GM18517 (cell line): ENCODE data around the gene TMEM44.

Experiments used
- ATAC-seq: cut with Tn5 transposase; IDR thresholded peaks from one replicate; pipeline ENCODE4 v1.9.1; 2021; ENCODE audit warnings: mild to moderate bottlenecking, moderate library complexity; ENCODE audit not compliant: unreplicated experiment

TMEM44 gene

GRCh38 chr3:194582196-194582905 lies 50.9 kb downstream of the TMEM44 start:
- ATAC-seq = no peak

- ATAC-seq = no peak
These were observed 54.1 kb downstream of the TMEM44 start for GRCh38 chr3:194579091-194579606.

GRCh38 chr3:194577986-194578905 lies 55.0 kb downstream of the TMEM44 start:
- no peak for ATAC-seq

- ATAC-seq = no peak
These were observed 57.6 kb downstream of the TMEM44 start for GRCh38 chr3:194575484-194576210.

GRCh38 chr3:194574639-194575483 lies 58.4 kb downstream of the TMEM44 start:
- no peak for ATAC-seq

- no peak for ATAC-seq
These were observed 59.4 kb downstream of the TMEM44 start for GRCh38 chr3:194573680-194574437.

GRCh38 chr3:194572944-194573491 lies 60.2 kb downstream of the TMEM44 start:
- no peak for ATAC-seq

DNA sequence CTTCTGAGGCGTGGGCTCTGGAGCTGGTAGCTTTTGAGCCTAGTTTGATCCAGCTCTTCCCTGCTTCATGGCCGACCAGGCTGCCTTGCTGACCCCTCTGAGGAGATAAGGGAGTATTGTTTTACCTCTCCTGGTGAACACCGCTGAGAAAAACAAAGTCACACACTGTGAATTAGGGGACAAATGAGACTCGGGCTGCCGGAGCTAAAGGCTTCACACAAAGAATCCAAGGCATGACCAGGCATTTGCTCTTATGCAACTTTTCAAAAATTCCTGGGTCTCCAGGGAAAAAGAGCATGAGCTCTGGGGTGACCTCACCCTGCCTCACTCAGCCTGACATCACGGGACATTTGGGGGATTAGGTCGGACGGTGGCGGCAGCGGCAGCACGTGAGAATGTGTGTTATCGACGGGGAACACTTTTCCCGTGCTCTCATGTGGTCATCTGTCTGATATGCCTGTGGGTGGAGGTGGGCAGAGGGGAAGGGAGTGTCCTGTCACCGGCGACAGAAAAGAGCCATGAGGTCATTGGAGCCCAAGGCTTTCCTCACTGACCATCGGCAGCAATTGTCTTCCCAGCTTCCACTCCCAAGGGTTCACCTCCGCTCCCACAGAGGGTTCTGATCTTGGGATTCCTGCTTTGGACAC lies 61.0 kb downstream of the TMEM44 start:
- no peak for ATAC-seq

GRCh38 chr3:194571491-194572142 lies 61.6 kb downstream of the TMEM44 start:
- ATAC-seq = no peak

- no peak for ATAC-seq
These were observed 62.3 kb downstream of the TMEM44 start for GRCh38 chr3:194570898-194571297.

DNA sequence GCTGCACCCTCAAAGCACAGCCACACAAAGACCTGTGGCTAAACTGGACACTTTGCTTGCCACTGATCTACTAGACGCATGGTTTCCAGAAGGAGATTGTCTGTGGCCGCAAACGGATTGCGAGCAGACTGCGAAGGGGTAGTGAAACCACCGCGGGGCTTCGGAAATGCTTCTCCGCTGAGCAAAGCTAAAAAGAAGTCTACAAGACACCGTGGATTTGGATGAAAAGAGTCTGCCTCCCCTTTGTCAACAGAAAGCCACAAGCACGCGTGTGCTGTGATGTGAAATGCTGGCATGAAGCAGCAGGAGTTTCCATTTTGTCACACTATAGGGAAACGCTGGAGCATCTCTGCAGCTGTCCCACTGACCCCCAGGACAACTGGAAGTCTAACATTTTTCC lies 63.0 kb downstream of the TMEM44 start:
- no peak for ATAC-seq

GRCh38 chr3:194569252-194569651 lies 64.0 kb downstream of the TMEM44 start:
- no peak for ATAC-seq

DNA sequence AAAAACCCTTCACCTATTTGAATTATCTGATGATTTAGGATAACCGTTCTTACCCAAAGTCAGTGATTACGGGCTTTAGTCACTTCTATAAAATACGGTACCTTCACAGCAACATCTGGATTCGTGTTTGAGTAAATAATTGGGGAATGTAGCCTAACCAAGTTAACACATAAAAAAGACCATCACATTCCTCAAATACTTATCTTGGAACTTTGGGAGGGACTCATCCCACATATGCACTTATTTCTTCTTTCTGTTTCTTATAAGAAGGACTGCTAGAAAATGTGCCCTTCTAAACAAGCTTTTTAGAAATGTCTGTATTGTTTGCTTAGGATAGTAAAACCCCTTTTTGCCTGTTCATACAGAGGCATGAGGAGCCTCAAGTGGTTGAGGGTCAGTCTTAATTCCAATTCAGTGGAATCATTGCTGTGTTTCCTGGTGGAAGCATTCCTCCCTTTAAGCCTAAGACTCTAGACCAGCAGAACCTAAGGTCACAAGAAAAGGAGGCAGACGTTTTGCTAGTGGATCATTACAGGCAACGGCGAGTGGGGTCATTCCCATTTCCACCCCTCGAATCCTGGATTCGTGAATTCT lies 67.5 kb downstream of the TMEM44 start:
- ATAC-seq = no peak

DNA sequence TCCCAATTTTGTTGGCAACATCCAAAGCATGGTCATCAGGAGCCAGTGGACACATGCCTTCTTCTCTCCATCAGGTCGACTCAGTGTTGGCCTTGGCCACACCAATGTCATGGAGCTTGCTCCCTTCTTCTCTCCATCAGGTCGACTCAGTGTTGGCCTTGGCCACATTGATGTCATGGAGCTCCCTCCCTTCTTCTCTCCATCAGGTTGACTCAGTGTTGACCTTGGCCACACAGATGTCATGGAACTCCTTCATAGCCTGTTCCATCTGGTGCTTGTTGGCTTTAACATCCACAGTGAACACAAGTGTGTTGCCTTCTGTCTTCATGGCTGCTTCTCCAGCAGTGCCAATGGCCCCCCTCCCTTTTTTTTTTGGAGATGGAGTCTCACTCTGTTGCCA lies 70.2 kb downstream of the TMEM44 start:
- ATAC-seq = no peak

DNA sequence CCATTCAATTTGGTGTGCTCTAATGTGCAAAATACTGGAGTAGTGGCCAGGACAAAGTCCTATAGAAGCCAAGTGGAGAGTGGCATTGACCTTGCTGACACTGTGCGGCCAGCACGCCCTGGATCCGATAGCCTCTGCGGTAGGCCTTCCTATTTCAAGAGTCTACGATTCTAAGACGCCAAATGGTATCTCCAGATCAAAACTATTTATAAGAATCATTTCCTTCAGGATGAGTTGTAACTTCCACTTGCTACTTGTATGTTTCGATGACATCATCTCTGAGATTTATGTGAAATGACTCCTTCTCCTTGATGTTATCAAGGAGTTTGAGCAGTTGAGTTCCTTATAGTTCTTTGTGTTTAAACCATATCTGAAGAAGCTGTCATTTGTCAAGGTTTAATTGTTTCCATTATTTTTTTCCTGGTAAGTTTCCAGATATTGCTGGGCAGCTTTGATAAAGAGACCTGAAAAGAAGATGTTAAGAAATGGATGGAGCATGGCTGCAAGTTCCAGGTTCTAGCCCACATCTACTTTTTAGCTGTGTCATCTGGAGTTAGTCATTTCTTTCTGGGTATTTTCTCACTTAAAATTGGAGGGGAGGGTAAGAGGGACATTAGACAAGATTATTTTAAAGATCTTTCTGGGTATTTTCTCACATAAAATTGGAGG lies 71.8 kb downstream of the TMEM44 start:
- no peak for ATAC-seq

- no peak for ATAC-seq
These were observed 73.2 kb downstream of the TMEM44 start for GRCh38 chr3:194560047-194560446.

DNA sequence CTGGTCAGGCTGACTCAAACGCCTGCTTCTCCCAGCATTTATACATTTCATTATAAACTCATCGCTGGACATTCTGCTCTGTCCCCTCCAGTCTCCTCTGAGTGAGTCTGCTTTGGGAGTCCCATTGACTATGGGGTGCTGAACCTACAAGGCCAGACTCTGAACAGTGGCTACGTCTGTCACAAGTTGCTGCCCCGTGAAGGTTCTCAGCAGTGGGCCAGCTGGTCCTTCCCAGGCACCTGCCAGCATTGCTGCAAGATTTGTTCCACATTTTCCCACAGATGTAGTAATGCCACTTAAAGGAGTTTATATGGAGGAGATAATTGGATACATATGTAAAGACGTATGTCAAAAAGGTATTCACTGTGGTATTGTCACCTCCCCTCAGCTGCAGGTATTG lies 73.7 kb downstream of the TMEM44 start:
- ATAC-seq = no peak
